ENCODE measurements around the gene MUC2. TPM values are rescaled to one million over a fixed set of nuclear protein-coding genes. Genes with fewer than 3 reads are reported as not detected.
A peak's percentile ranks its signal among the peaks of the same experiment; 100 is the strongest.

The MUC2 gene
- total RNA-seq, 4 donors from 2014 or later = 269 to 910 (median 671) TPM

GRCh38 chr11:1073851-1074243, 827 bp upstream of the MUC2 start:
- no peak for DNase-seq
- Histone ChIP-seq H3K27ac (peak overlapping the region in 3 of 4 donors; percentile 50 to 62 (median 54)), H3K9me3 (no peaks in the 10 kb centered on the region), H3K27me3 (peaks cover 8% of the 10 kb centered on the region), H3K36me3 (no peaks in the 10 kb centered on the region), H3K4me1 (peaks cover 11 to 21% (median 17%) of the 10 kb centered on the region in 4 donors), H3K4me3 (no peak overlapping the region)
- intact Hi-C loops (cut with DNase I; ENCODE audit: low total_unique reads) = no loop called here
- WGBS, 2 donors (ENCODE audit: low coverage in 1 of 2) = 70 to 77% methylated on average over 2 to 8 of the region's 11 CpGs
- TF ChIP-seq POLR2A (IDR thresholded peaks at IDR 0.05) = no peak
- TF ChIP-seq EP300 (IDR thresholded peaks at IDR 0.05; ENCODE audit: low read depth) = no peak
- no peak for TF ChIP-seq CTCF (IDR thresholded peaks at IDR 0.05)
- TF ChIP-seq POLR2AphosphoS5 (IDR thresholded peaks at IDR 0.05) = no peak
- in situ Hi-C loops (cut with MboI; ENCODE audit: low pct_ligation_motif_present in 1 of 4, low pct_unique_long_range_greater_than_20kb in 1 of 4, low sequenced_read_pairs in 3 of 4) = no loop called here

- no peak for DNase-seq
- Histone ChIP-seq H3K36me3 (no peaks in the 10 kb centered on the region), H3K27me3 (peaks cover 8% of the 10 kb centered on the region), H3K4me3 (peak overlapping the region in 3 of 4 donors; percentile 20 to 32 (median 29)), H3K4me1 (peaks cover 11 to 21% (median 17%) of the 10 kb centered on the region in 4 donors), H3K27ac (peak overlapping the region; percentile 0 to 67 (median 60)), H3K9me3 (no peaks in the 10 kb centered on the region)
- intact Hi-C loops (cut with DNase I; ENCODE audit: low total_unique reads) (no loop called here), in situ Hi-C loops (cut with MboI; ENCODE audit: low pct_ligation_motif_present in 1 of 4, low pct_unique_long_range_greater_than_20kb in 1 of 4, low sequenced_read_pairs in 3 of 4) (no loop called here)
- 91 to 100% methylated on average over 2 to 28 of the region's 28 CpGs for WGBS, 2 donors (ENCODE audit: low coverage in 1 of 2)
- TF ChIP-seq POLR2AphosphoS5 (IDR thresholded peaks at IDR 0.05) (no peak), POLR2A (IDR thresholded peaks at IDR 0.05) (no peak), EP300 (IDR thresholded peaks at IDR 0.05; ENCODE audit: low read depth) (no peak), CTCF (IDR thresholded peaks at IDR 0.05) (no peak)
Observed at GRCh38 chr11:1075341-1075911, 752 bp downstream of the MUC2 start.

GRCh38 chr11:1076061-1076665, 1.5 kb downstream of the MUC2 start:
- WGBS, 2 donors (ENCODE audit: low coverage in 1 of 2) = 59% methylated on average over 7 of the region's 18 CpGs; no CpG with 5 or more reads in 1 of the 2 donors
- Histone ChIP-seq H3K27me3 (peaks cover 8% of the 10 kb centered on the region), H3K27ac (peak overlapping the region; percentile 0 to 67 (median 60)), H3K9me3 (no peaks in the 10 kb centered on the region), H3K4me1 (peaks cover 11 to 21% (median 17%) of the 10 kb centered on the region in 4 donors), H3K4me3 (peak overlapping the region in 3 of 4 donors; percentile 20 to 32 (median 29)), H3K36me3 (no peaks in the 10 kb centered on the region)
- in situ Hi-C loops (cut with MboI; ENCODE audit: low pct_ligation_motif_present in 1 of 4, low pct_unique_long_range_greater_than_20kb in 1 of 4, low sequenced_read_pairs in 3 of 4) = no loop called here
- DNase-seq = no peak
- no peak for TF ChIP-seq POLR2AphosphoS5 (IDR thresholded peaks at IDR 0.05)
- TF ChIP-seq EP300 (IDR thresholded peaks at IDR 0.05; ENCODE audit: low read depth) = no peak
- peak; percentile 10 for TF ChIP-seq POLR2A (IDR thresholded peaks at IDR 0.05)
- no peak for TF ChIP-seq CTCF (IDR thresholded peaks at IDR 0.05)
- intact Hi-C loops (cut with DNase I; ENCODE audit: low total_unique reads) = no loop called here

- in situ Hi-C loops (cut with MboI; ENCODE audit: low pct_ligation_motif_present in 1 of 4, low pct_unique_long_range_greater_than_20kb in 1 of 4, low sequenced_read_pairs in 3 of 4) = no loop called here
- peaks cover 8% of the 10 kb centered on the region for H3K27me3 ChIP-seq
- WGBS, 2 donors (ENCODE audit: low coverage in 1 of 2) = 87% methylated on average over 11 of the region's 11 CpGs; no CpG with 5 or more reads in 1 of the 2 donors
- peak overlapping the region in 3 of 4 donors; percentile 3 to 44 (median 28) for H3K27ac ChIP-seq
- H3K36me3 ChIP-seq = no peaks in the 10 kb centered on the region
- TF ChIP-seq EP300 (IDR thresholded peaks at IDR 0.05; ENCODE audit: low read depth) (no peak), POLR2A (IDR thresholded peaks at IDR 0.05) (no peak), CTCF (IDR thresholded peaks at IDR 0.05) (no peak), POLR2AphosphoS5 (IDR thresholded peaks at IDR 0.05) (no peak)
- no peak for DNase-seq
- H3K4me1 ChIP-seq = peaks cover 11 to 21% (median 17%) of the 10 kb centered on the region in 4 donors
- H3K4me3 ChIP-seq = peak overlapping the region in 3 of 4 donors; percentile 8 to 32 (median 29)
- H3K9me3 ChIP-seq = no peaks in the 10 kb centered on the region
- intact Hi-C loops (cut with DNase I; ENCODE audit: low total_unique reads) = no loop called here
Observed at GRCh38 chr11:1077033-1077416, 2.4 kb downstream of the MUC2 start.
